Calu3 (cell line): ENCODE data around the gene SCAMP2. TPM values are rescaled to one million over a fixed set of nuclear protein-coding genes. Genes with fewer than 3 reads are reported as not detected.

Source experiments
- BruUV-seq: library from RNA; stranded (reverse); fragments of 400-500 nt; replicated peaks from 2 replicates; lab custom pipeline; 2021; lab: Mats Ljungman, UMichigan
- CTCF ChIA-PET: fragments of 300-600 bp; sonication (Branson Sonifier 250); formaldehyde crosslinking; loops from one replicate; lab custom pipeline; 2022; ENCODE audit warnings: antibody characterized with exemption; lab: Charles Lee
- DNase-seq: peaks from one replicate; pipeline ENCODE4 v3.0.0; 2022
- H3K27ac Mint-ChIP-seq: one replicate; pipeline ENCODE4 v1.8.0; 2022; ENCODE audit warnings: mixed read lengths; ENCODE audit not compliant: unreplicated experiment
- H3K27me3 Mint-ChIP-seq: one replicate; pipeline ENCODE4 v1.8.0; 2022; ENCODE audit warnings: mixed read lengths; ENCODE audit not compliant: unreplicated experiment
- H3K36me3 Mint-ChIP-seq: one replicate; pipeline ENCODE4 v1.8.0; 2022; ENCODE audit warnings: mild to moderate bottlenecking, moderate library complexity, mixed read lengths; ENCODE audit not compliant: insufficient read depth, unreplicated experiment
- H3K4me1 Mint-ChIP-seq: one replicate; pipeline ENCODE4 v1.8.0; 2022; ENCODE audit warnings: mild to moderate bottlenecking, low read depth, mixed read lengths; ENCODE audit not compliant: unreplicated experiment
- H3K4me3 Mint-ChIP-seq: one replicate; pipeline ENCODE4 v1.8.0; 2022; ENCODE audit warnings: mild to moderate bottlenecking, low read depth, moderate library complexity, mixed read lengths; ENCODE audit not compliant: unreplicated experiment
- H3K9me3 Mint-ChIP-seq: one replicate; pipeline ENCODE4 v1.8.0; 2022; ENCODE audit warnings: low read depth, mixed read lengths; ENCODE audit not compliant: unreplicated experiment
- intact Hi-C: fragments of 100-400 bp; cut with micrococcal nuclease; formaldehyde crosslinking; loops from one replicate; pipeline ENCODE4 v1.10.0; 2022; ENCODE audit not compliant: unreplicated experiment
- total RNA-seq: library from RNA; stranded (reverse); gene quantifications from 2 replicates; pipeline ENCODE4 v1.2.3, GENCODE V29; 2022
- TF ChIP-seq, protein P1 (sequence below): fragments of 200-600 bp; IDR thresholded peaks from one replicate; pipeline ENCODE4 v1.8.0; 2022; ENCODE audit warnings: antibody characterized with exemption; ENCODE audit not compliant: unreplicated experiment

SCAMP2 gene
- total RNA-seq, 1 experiment from 2014 or later: 114 TPM

DNA sequence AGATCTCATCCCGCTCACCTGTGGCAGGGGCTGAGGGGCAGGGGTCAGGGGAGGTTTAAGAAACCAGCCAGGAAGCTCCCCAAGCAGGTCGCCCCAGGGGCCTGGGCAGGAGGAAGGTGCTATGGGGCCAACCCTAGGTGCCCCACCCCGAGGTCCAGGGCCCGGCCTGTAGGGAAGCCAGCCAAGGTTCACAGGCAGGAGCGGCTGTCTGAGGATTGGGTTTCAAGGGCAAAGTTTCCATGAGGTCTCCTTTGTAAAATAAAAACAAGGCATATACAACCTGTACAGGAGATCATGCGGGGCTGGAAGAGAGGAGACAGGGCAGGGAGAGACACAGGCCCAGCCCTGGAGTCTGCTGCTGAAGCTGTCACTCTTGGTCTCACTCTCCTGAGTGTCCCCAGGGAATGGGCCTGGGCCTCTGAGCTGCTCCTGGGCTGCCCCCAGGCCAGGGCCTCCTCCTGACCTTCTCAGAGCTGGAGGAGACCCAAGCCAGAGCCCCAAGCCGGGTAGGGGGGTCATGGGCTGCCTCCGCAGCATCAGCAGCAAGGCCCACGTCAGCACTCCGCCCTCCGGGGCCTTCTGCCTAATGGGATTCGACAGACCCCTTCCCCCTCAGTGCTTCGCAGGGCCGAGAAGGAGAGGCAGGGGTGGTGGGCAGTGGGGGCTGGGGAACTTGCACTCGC lies 41.2 kb downstream of the SCAMP2 start:
- Mint-ChIP-seq H3K27me3 (peaks cover 38% of the 10 kb centered on the region), H3K27ac (no peak overlapping the region), H3K4me1 (peaks cover 16% of the 10 kb centered on the region), H3K9me3 (no peaks in the 10 kb centered on the region), H3K36me3 (no peaks in the 10 kb centered on the region), H3K4me3 (no peak overlapping the region)
- intact Hi-C loops: no loop called here
- BruUV-seq: no TSS peak
- TF ChIP-seq, protein P1, sequence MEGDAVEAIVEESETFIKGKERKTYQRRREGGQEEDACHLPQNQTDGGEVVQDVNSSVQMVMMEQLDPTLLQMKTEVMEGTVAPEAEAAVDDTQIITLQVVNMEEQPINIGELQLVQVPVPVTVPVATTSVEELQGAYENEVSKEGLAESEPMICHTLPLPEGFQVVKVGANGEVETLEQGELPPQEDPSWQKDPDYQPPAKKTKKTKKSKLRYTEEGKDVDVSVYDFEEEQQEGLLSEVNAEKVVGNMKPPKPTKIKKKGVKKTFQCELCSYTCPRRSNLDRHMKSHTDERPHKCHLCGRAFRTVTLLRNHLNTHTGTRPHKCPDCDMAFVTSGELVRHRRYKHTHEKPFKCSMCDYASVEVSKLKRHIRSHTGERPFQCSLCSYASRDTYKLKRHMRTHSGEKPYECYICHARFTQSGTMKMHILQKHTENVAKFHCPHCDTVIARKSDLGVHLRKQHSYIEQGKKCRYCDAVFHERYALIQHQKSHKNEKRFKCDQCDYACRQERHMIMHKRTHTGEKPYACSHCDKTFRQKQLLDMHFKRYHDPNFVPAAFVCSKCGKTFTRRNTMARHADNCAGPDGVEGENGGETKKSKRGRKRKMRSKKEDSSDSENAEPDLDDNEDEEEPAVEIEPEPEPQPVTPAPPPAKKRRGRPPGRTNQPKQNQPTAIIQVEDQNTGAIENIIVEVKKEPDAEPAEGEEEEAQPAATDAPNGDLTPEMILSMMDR: no peak
- no peak for DNase-seq
- CTCF ChIA-PET: interaction anchor here (0.8 kb wide), 1 partner anchor 17 kb away, joined by 3 read pairs; no protein-coding TSS in a partner anchor

DNA sequence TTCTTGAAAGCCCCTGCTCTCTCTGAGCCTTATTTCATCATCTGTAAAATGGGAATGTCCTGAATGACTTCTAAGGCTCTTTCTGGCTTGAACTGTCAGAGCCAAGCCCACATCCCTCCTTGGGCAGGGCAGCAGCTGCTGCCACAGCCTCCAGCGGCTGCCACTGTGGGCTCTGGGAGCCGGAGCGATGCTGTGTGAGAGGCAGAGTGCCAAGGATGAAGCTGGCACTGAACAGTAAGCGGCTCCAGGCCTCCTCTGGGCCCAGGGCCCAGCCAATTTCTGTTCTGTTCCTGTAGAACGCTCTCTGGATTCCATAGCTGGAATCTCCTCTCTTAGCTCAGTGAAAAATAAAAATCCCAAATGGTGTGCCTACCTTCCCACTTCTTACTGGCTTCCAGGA lies 42.3 kb downstream of the SCAMP2 start:
- peaks cover 16% of the 10 kb centered on the region for H3K4me1 Mint-ChIP-seq
- TF ChIP-seq, protein P1: no peak
- BruUV-seq: no TSS peak
- H3K9me3 Mint-ChIP-seq: no peaks in the 10 kb centered on the region
- H3K4me3 Mint-ChIP-seq: no peak overlapping the region
- DNase-seq: no peak
- H3K27ac Mint-ChIP-seq: no peak overlapping the region
- peaks cover 49% of the 10 kb centered on the region for H3K27me3 Mint-ChIP-seq
- H3K36me3 Mint-ChIP-seq: no peaks in the 10 kb centered on the region
- CTCF ChIA-PET: interaction anchor here (0.5 to 0.9 kb wide), 3 partner anchors 10 to 71 kb away, joined by 3 to 4 read pairs (median 3); no protein-coding TSS in a partner anchor
- intact Hi-C loops: no loop called here

DNA sequence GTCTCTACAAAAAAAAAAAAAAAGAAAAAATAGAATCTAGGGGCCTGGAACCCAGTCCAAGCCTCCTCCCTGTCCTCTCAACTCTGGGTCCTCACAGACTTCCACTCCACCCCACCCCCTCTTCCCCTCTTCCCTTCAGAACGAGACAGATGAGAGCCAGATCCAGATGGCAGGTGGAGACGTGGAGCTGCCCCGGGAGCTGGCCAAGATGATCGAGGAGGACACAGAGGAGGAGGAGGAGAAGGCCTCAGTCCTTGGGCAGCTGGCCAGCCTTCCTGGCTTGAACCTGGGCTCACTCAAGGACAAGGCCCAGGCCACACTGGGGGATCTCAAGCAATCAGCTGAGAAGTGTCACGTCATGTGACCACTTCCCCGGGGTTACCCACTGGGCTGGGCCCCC lies 43.2 kb downstream of the SCAMP2 start:
- H3K4me3 Mint-ChIP-seq: no peak overlapping the region
- DNase-seq: no peak
- no peaks in the 10 kb centered on the region for H3K36me3 Mint-ChIP-seq
- no TSS peak for BruUV-seq
- H3K27ac Mint-ChIP-seq: no peak overlapping the region
- H3K9me3 Mint-ChIP-seq: no peaks in the 10 kb centered on the region
- peaks cover 57% of the 10 kb centered on the region for H3K27me3 Mint-ChIP-seq
- peaks cover 12% of the 10 kb centered on the region for H3K4me1 Mint-ChIP-seq
- intact Hi-C loops: no loop called here
- CTCF ChIA-PET: no interaction called here
- TF ChIP-seq, protein P1: no peak

DNA sequence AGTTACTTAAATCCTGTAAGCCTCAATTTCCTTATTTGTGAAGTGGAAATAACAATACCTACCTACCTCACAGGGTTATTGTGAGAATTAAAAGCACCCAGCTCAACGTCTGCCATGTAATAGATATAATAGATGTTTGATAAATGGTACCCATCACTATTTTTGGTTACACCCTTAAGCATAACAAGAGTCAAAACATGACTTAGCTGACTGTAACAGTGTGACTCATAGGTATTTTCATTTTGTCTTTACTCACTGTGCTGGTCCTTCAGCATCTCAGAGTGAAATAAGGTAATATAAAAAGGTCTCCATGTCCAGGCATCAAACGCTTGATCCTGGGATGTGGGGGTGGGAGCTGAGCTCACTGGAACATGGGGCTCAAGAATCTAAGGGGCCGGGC lies 43.7 kb downstream of the SCAMP2 start:
- TF ChIP-seq, protein P1: no peak
- Mint-ChIP-seq H3K4me3 (no peak overlapping the region), H3K27ac (no peak overlapping the region), H3K36me3 (no peaks in the 10 kb centered on the region), H3K27me3 (peaks cover 62% of the 10 kb centered on the region), H3K9me3 (no peaks in the 10 kb centered on the region), H3K4me1 (peaks cover 8% of the 10 kb centered on the region)
- no peak for DNase-seq
- intact Hi-C loops: no loop called here
- no TSS peak for BruUV-seq
- CTCF ChIA-PET: no interaction called here
